Endothelial cell of umbilical vein (primary cell): ENCODE data around the gene FAM53B.

ENCODE experiments used
- EZH2 ChIP-seq: IDR thresholded peaks from 2 replicates; pipeline ENCODE4 v1.6.1; 2012; ENCODE audit warnings: borderline replicate concordance, low read depth, mild to moderate bottlenecking, moderate library complexity, low read length, inconsistent platforms; ENCODE audit not compliant: severe bottlenecking
- FOS ChIP-seq: IDR thresholded peaks from 2 replicates; pipeline ENCODE4 v1.6.1; 2011; ENCODE audit warnings: mild to moderate bottlenecking, low read length, moderate library complexity, borderline replicate concordance; ENCODE audit not compliant: insufficient read depth
- JUN ChIP-seq: IDR thresholded peaks from 2 replicates; pipeline ENCODE4 v1.6.1; 2011; ENCODE audit warnings: borderline replicate concordance, low read depth; ENCODE audit not compliant: insufficient read length, insufficient read depth
- POLR2A ChIP-seq: IDR thresholded peaks from 2 replicates; pipeline ENCODE4 v1.6.1; 2012; ENCODE audit warnings: low read depth, mild to moderate bottlenecking, control low read depth, low read length
- POLR2AphosphoS5 ChIP-seq: IDR thresholded peaks from 2 replicates; pipeline ENCODE4 v1.6.1; 2012; ENCODE audit warnings: low read depth, mild to moderate bottlenecking, control low read depth, low read length, moderate library complexity; ENCODE audit not compliant: insufficient read depth
- TF ChIP-seq, protein P1 (sequence below), 2 donors: IDR thresholded peaks; 1 replicate in 1 of 2; 2 replicates in 1 of 2; pipeline ENCODE4 v1.5.1; 2011; ENCODE audit warnings: low read length in 2 of 2, mild to moderate bottlenecking in 2 of 2, moderate library complexity in 2 of 2, control low read depth in 1 of 2, inconsistent platforms in 1 of 2, low read depth in 1 of 2; ENCODE audit not compliant: insufficient read depth in 1 of 2; ENCODE audit errors: extremely low read depth in 1 of 2
- TF ChIP-seq, protein P2 (sequence below): IDR thresholded peaks from 2 replicates; pipeline ENCODE4 v1.6.1; 2011; ENCODE audit not compliant: insufficient read depth, insufficient read length

DNA sequence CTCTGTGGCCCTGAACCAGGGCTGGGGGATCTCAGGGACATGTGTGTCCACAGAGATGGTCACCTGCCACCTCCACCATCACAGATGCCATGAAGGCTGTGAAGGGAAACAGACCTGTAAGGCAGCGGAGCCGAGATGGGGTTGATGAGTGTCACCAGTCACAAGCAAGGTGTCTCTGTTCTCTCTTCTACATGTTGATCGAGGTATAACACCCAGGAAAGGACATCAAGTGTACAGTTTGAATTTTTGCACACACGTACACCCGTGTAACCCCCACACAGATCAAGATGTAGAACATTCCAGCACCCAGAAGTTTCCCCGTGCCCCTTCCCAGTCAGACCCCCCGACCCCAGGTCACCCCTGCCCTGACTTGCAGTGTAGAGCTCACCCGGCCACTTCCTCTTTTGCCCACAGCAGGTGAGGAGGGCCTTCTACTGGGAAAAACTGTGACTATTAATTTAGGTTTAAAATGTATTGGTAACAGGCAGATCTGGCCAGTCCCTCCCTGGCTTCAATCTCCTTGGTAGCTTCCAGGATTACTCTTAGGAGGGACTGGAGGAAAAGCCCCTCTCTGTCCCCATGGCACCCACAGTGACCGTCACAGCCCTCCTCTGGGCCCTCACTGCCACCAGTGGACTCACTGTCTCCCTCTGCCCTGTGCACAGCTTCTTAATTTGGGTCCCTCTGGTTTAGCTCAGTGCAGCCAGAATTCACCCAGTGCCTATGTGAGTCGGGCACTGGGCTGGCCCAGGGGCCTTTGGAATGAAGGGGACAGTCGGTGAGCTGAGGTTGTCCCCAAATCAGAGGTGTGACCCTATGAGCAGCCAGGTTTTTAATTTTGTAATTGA lies 174.3 kb downstream of the FAM53B start:
- TF ChIP-seq POLR2A (no peak), POLR2AphosphoS5 (no peak), FOS (no peak), JUN (no peak), EZH2 (no peak)
- TF ChIP-seq, protein P1, sequence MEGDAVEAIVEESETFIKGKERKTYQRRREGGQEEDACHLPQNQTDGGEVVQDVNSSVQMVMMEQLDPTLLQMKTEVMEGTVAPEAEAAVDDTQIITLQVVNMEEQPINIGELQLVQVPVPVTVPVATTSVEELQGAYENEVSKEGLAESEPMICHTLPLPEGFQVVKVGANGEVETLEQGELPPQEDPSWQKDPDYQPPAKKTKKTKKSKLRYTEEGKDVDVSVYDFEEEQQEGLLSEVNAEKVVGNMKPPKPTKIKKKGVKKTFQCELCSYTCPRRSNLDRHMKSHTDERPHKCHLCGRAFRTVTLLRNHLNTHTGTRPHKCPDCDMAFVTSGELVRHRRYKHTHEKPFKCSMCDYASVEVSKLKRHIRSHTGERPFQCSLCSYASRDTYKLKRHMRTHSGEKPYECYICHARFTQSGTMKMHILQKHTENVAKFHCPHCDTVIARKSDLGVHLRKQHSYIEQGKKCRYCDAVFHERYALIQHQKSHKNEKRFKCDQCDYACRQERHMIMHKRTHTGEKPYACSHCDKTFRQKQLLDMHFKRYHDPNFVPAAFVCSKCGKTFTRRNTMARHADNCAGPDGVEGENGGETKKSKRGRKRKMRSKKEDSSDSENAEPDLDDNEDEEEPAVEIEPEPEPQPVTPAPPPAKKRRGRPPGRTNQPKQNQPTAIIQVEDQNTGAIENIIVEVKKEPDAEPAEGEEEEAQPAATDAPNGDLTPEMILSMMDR (IDR thresholded peaks at IDR 0.05; ENCODE audit: extremely low read depth in 1 of 2, insufficient read depth in 1 of 2, low read depth in 1 of 2, low read length in 2 of 2) = no peak
- TF ChIP-seq, protein P2, sequence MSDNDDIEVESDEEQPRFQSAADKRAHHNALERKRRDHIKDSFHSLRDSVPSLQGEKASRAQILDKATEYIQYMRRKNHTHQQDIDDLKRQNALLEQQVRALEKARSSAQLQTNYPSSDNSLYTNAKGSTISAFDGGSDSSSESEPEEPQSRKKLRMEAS = no peak
